Glomerular visceral epithelial cell (primary cell): ENCODE results near the gene LRRC40.
"Not testable (repeated sequence)": the region's sequence is repeated elsewhere in the genome, so short reads cannot be mapped to it uniquely, and the experiment has no call there.

Experiments
- DNase-seq: peaks from one replicate; pipeline ENCODE4 v3.0.0-alpha.2; 2016; ENCODE audit errors: extremely low spot score

Gene LRRC40

DNA sequence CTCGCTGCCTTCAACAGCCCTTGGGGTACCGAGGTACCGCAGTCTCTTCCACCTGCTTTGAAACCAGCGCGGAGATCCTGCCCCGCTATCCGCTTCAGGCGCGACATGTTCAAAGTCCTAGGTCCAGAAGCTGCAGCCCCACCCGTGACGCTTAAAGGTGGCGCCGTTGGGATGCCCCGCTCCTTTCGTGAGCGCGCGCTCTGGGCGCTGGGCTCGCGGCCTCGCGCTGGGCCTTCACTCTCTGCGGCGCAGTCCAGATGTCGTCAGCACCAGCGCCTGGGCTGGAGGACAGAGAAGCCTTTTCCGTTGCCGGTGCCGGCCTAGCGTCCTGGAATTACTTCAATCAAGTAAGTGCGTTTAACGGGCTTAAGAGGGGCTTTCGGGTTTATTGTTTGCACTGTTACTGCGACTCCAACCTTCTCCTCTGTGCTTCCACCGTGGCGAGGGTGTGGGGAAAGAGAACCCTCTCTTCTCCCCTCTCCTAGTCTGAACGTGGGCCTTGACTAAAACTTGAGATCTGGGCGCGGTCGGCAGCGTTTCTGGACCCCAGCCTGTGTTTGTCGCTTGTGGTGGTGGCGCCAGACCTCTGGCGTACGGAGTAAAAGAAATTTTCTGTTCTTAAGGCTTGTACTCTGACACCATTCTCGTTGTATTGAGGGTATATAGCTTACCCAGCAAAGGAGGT, at the start of gene LRRC40:
TSS of gene LRRC40 (minus strand) at position 146 of the 685 bp plus-strand sequence. CDS start at position 107, 39 bp downstream.
- peak; percentile 93 for DNase-seq

DNA sequence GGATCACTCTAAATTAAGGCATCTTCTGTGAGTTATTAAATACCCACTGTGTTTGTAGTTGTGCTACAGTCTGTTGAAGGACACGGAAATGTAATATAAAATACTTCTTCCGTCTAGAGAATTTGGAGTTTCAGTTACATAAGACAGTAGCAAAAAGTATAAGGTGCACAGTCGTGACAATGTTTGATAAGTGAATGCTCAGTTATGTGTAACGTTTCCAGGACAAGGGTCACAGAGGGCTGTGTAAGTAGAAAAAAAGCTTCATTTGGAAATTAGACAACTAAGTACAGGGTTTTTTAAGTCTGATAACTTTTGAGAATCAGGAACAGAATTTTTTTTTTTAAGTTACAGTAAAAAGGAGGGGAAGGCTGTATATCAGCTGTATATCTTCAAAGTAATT, 43.4 kb upstream of the LRRC40 start:
- DNase-seq = no peak

DNA sequence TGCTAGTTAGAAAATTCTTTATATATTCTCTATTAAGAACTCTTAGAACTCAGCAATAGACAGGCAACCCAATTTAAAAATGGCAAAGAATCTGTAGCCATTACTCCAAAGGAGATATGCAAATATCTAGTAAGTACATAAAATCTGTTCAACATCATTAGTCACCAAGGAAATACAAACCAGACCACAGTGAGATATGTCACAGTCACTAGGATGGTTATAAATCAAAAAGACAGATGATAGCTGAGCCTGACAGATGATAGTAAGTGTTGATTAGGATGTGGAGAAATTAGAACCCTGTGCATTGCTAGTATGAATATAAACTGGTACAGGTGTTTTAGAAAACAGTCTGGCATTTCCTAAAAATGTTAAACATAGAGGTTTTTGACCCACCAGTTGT, 42.4 kb upstream of the LRRC40 start:
- DNase-seq = no peak

DNA sequence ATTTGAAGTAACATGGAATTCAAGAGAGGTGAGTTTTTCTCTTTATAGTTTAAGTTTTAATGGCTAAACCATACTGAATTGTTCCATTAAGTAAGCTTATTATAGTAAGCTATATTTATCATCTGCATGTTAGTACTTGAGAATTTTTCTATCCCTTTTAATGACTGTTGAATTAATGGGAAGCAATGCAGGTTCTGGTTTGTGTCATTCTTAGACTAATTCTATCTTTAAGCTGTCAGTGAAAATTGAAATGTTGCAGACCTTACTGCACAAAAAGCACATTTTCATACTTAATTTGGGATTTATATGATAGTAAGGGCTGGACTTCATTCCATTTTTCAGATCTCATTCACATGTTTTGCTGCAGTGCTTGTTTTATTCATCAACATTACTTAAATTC, 41.7 kb upstream of the LRRC40 start:
- no peak for DNase-seq

DNA sequence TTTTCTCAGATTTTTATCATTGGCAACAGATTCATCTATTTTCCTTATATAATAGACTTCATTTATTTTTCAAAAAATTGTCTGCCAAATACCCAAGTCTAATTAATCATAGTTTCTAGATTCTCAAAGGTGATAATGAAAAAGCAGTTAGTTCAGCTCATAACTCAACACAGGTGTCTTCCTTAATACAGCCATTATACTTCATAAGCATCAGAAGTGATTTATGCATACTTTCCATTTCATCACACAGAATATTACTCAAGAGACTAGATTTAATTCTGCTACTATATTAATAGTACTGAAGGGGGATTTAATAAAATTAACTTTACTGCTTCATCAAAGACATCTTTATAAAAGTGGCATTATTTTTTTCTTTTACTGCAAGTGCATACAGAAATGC, 34.6 kb upstream of the LRRC40 start:
- DNase-seq = no peak

DNA sequence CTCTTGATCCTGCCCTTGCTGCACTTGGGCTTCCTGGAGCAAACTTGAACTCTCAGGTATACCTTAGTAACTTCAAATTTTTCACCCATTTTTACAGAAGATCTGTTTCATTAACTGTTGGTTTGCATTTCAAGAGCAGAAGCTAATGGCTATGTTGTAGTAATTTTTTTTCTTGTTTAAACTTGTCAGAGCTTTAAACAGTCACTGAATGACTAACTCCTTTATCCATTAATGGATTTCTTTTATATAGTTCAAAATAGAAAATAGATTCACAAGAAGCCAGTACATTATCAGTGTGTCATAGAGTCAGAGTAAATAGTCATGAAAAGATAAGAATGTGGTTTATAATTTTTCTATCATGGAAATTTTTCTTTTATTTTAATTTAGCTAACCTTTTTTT, 29.4 kb upstream of the LRRC40 start:
- no peak for DNase-seq

DNA sequence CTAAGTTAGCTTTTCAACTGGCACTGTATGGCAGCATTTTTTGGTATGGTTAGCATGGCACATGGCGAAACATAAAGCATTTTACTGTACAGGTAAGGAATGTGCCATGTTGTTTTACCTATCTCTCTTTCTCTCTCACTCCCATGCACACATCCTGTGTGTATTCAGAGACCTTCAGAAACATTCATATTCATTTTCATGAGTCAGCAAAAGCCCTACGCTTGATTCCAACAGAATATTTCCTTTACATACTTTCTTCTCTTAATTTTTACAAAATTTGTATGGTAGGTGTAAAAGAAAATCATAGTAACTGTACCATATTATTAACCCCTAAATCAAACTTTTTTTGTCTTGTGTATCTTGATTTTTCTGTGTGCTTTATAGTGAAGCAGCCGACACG, 26.1 kb upstream of the LRRC40 start:
- DNase-seq = no peak

DNA sequence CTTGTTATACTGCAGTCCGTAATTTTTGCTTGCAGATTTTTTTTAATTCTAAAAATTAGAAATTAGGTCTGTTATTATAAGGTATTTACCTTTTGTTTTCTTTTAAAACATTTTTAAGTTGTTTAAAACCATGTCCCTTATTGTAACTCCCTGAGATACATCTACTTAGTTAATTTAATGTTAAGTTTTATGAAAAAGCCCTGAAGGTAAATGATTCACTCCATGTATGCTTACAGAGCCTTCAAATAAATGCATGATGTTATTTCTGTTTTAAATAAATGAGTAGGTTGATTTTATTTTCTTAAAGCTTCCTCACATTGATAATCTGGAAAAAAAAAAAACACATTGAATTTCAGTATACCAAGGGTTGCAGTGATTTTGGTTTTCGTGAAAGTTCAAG, 23.3 kb upstream of the LRRC40 start:
- no peak for DNase-seq

DNA sequence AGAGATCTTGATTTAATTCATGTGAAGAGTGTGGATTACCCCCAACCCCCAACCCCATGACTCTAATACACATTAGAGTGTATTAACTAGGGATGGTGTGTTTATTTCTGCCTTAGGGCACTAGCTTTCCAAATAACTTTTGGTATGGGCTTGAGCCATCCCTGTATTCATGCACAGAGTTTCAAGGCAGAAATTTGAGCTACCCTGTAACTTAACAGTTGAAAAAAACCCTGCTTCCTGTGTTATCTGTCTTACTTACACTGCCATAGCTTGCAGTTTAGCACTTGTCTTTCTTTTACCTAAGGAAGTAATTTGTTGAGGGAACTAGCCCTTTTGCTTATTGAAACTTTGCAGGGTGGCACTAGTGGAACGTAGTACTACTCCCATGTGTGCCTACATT, 22.1 kb upstream of the LRRC40 start:
- no peak for DNase-seq

DNA sequence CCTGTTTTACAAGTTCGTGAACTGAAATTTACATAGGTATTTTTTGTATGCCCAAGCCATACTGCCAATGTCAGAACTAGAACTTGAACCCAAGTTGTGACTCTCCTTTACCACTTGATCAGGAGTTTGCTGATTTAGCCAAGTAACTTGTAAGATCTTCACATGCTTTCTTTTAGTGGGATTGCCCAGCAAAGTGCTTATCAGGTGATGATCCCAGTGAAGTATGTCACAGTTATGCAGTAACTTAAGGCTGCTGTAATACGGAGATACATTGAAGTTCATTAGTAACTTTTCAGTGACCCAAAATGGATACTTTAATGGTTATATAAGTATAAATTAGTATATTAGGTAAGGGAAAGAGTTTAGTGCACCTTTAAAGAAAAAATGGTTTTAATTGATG, 19.6 kb upstream of the LRRC40 start:
- no peak for DNase-seq

DNA sequence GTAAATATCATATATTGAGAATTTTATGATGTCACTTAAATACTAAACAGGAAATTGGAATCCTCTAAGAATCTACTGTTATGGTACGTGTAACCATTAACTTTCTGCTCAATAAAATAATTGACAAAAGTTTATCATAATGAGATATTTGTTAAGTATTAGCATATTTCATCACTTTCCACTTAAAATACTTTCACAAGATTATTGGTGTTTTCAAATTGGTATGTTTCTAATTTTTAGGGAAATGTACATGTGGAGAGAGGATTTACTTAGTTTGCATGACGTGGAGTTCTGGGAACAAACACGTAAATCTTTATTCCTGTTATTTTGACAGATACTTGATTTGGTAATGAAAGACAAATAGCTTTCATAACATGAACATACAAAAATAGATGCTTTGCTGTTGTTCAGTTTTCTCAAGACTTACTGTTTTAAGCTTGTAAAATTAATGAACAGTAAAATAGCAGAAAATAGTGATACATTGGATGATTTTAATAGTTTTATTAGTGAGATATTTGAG, 17.4 kb upstream of the LRRC40 start:
- no peak for DNase-seq

DNA sequence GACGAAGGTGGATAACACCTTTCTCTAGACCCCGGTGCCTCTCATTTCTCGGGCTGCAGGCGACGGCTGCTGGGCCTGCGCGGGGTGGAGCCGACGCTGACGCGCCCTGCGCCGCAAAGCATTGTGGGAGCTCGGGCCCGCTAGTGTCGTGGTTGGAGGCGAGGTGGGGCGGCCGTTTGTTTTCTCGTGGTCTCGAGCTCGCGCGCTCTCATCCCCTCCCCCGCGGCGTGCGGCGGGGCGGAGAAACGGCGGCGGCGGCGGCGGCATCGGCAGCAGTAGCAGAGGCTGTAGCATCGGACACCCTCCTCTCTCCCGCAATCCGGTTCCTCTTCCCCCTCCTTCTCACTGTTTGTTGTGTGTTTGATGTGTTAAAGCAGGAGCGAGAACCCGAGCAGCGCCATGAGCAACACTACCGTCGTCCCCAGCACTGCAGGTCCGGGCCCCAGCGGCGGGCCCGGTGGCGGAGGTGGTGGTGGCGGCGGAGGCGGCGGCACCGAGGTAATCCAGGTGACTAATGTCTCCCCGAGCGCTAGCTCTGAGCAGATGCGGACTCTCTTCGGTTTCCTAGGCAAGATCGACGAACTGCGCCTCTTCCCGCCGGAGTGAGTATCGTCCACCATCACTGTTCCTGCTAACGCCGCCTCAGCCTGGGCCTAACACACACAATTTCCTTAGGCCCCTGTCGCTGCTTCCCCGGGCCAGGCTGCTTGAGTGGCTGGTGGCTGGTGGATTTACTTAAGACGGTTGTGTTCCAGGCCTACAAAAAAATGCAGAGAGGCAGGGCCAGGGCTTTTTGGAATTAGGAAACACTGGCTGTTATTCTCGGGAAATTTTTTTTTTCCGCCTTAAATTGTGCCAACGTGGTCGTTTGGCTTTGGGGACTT, 16.1 kb upstream of the LRRC40 start, which contains the start of gene SRSF11:
TSS of gene SRSF11 (plus strand) at position 143 of the 884 bp plus-strand sequence. CDS start at position 400, 257 bp downstream.
- DNase-seq = peak; percentile 96

DNA sequence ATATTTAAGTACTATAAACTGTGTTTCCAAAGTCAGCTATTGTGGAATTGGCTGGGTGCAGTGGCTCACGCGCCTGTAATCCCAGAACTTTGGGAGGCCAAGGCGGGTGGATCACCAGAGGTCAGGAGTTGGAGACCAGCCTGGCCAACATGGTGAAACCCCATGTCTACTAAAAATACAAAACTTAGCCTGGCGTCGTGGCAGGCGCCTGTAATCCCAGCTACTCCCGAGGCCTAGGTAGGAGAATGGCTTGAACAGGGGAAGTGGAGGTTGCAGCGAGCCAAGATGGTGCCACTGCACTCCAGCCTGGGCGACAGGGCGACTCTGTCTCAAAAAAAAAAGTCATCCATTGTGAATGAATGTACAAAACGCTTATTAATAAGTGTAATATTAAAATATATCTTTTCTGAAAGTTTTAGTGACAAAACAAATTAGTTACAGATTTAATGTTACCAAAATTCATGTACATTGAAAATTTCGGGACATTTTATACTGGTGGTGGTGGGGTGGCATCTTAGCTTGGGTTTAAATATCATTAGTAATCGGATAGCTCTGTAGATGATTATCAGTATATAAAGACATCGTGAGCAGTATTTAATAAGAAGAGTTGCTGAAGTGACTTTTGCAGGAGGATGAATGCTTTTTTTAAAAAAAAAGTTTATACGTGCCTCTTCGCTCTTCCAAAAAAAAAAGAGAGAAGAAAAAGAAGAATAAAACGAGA, 15.3 kb upstream of the LRRC40 start:
- DNase-seq = no peak

DNA sequence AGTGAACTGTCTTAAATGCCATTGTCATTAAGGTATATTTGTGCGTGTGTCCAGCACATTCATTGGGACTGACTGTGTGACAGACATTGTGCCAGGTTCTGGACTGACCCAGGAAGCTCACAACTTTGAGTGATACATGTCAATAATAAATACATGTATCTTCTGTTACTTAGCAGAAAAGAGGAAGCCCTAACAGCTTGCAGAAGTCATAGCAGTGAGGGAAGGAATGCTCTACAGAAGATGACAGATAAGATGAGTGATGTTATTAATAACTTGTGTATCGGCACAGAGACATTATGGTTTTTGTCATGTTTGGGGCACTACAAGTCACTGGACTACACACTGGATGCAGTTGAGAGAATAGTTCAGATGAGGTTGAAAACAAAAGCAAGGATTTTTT, 14.6 kb upstream of the LRRC40 start:
- no peak for DNase-seq

DNA sequence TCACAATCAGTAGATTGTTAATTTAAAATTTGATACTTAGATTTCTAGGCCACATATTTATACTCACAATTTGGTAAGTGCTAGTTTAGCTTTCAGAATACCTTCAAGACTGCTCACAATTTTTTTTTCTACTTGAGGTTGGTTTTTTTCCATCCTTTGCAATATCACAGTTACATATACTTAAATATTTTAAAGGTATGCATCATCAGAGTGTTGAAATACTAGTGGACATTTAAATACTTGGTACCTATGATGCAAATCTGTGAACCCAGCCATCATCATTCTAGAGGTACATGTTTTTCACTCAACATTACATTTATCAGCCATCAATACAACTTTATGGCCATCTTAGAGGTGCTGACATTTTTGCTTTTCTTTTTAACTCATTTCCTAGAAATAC, 6.2 kb upstream of the LRRC40 start:
- DNase-seq = no peak

DNA sequence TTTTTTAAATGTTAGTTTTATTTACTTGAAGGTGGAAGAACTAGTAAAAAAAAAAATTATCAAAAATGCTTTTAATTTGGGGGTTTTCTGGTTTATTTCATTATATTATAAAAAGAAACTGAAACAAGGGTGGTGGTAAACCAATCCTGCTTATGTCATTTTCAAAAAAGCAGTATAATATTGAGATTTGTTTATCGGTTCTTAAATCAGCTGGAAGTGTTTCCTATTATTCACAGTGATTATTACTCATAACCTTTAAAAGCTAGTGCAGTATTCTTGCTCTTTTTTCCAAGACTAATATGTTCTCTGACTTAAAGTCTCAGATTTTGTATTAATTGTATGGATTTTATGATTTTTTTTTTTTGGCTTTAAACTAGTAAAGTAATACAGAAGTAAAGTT, 5.4 kb upstream of the LRRC40 start:
- DNase-seq = no peak

DNA sequence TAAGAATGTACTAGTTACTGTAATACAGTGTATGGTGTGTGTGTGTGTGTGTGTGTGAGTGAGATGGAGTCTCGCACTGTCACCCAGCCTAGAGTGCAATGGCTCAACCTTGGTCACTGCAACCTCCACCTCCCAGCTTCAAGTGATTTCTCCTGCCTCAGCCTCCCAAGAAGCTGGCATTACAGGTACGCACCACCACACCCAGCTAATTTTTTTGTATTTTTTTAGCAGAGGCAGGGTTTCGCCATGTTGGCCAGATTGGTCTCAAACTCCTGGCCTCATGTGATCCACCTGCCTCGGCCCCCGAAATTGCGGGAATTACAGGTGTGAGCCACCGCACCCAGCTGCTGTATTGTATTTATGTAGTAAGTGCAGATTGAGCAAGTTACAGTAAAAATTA, 2.9 kb upstream of the LRRC40 start:
- no peak for DNase-seq

DNA sequence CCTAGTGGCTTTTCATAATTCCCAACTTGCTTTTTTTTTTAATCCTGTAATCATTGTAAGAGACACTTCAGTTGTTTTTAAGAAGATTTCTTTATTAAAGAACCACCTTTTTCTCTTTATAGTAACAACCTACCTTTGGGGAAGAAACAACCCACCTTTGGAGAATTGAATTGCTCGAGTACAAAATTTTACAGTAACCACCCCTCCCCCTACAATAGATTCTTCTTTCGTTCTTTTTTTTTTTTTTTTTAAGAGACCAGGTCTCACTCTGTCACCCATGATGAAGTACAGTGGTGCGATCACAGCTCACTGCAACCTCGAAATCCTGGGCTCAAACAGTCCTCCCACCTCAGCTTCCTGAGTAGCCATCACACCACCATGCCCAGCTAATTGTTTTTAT, 2.1 kb upstream of the LRRC40 start:
- no peak for DNase-seq

DNA sequence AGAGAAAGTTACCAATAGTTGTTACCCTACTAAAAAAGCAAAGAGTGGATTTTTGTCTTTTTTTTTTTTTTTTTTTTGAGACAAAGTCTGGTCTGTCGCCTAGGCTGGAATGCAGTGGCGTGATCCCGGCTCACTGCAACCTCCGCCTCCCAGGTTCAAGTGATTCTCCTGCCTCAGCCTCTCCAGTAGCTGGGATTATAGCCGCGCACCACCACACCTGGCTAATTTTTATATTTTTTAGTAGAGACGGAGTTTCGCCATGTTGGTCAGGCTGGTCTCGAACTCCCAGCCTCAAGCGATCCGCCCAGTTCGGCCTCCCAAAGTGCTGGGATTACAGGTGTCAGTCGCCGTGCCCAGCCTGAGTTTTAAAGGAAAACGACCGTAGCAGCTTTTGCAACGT, 1.5 kb upstream of the LRRC40 start:
- not testable (repeated sequence) for DNase-seq

DNA sequence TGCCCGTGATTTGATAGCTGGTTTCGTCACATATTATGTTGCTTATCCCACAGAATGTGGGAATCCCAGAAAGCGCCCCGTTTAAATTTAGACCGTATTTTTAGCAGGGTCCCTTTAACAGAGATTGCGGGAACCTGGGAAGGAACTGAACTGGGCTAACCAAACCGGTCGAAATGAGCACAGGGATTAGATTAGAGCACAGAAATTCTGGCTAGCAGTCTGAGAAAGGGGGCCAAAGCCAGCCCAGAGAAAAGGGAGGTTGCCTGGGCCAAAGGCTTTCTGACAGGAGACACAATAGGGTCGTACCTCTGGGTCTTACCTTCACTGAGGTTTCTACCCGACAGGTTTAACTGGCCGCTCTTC, 327 bp downstream of the LRRC40 start:
- DNase-seq = no peak

DNA sequence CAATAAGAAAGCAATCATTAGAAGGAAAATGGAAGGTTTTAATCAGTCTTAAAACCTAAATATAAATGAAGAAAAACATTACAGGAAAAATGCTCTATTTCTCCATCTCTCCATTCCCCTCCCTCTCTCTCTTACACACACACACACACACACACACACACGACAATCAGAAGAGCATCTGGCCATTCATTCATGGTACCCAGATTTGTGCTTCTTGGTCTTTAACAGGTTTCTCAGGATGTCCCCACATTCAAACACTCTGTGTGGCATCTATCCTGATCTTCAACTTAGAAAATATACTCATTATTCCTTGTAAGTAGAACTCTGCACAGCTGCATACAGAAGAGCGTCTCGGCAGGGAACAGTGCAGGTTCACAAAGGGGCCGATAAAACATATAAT, 779 bp downstream of the LRRC40 start:
- DNase-seq = no peak

DNA sequence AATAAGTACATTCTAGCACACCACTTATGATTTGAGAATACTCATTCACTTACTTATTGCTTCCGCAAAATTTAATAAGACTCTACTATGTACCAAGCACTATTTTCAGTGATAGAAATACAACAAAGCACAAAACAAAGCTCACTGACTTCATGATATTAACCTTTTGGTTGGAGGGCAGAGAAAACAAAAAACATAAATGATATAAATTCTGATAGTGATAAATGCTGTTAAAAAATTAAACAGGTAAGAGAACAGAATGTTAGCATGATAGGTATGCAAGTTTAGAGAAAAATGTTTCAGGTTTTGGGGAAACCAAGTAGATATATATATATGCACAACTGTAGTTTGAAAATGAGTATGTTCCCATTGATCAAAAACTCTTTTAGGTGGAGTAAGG, 1.2 kb downstream of the LRRC40 start:
- DNase-seq = no peak
